GM23338 (cell line): ENCODE data around the gene MTHFD2L. TPM values are rescaled to one million over a fixed set of nuclear protein-coding genes. Genes with fewer than 3 reads are reported as not detected.

ENCODE experiments used
- ATAC-seq: fragments of 200-7000 bp; cut with Tn5 transposase; 3 replicates; pipeline ENCODE4 v1.9.1; 2020
- DNase-seq: peaks from one replicate; pipeline ENCODE4 v3.0.0-alpha.2; 2015; ENCODE audit warnings: low spot score
- H2AFZ ChIP-seq: fragments of 200-600 bp; sonication (generic); 2 replicates; pipeline ENCODE4 v1.8.0; 2016; ENCODE audit warnings: antibody characterized with exemption, mild to moderate bottlenecking, moderate library complexity
- H3F3A ChIP-seq: fragments of 200-600 bp; sonication (generic); replicated peaks from 2 replicates; pipeline ENCODE4 v1.8.0; 2017; ENCODE audit warnings: antibody characterized with exemption, mixed run types, low read depth
- H3K27ac ChIP-seq: fragments of 200-600 bp; sonication (generic); 2 replicates; pipeline ENCODE4 v1.6.1; 2016; ENCODE audit warnings: low read depth
- H3K27me3 ChIP-seq: fragments of 200-600 bp; sonication (generic); 2 replicates; pipeline ENCODE4 v1.8.0; 2016; ENCODE audit warnings: mild to moderate bottlenecking, mixed run types, moderate library complexity; ENCODE audit not compliant: insufficient read depth
- H3K36me3 ChIP-seq: fragments of 200-600 bp; sonication (generic); 2 replicates; pipeline ENCODE4 v1.8.0; 2016; ENCODE audit warnings: mild to moderate bottlenecking; ENCODE audit not compliant: insufficient read depth
- H3K4me1 ChIP-seq: fragments of 200-600 bp; sonication (generic); 2 replicates; pipeline ENCODE4 v1.8.0; 2016; ENCODE audit warnings: mild to moderate bottlenecking, moderate library complexity; ENCODE audit not compliant: insufficient read depth
- H3K4me2 ChIP-seq: fragments of 200-600 bp; sonication (generic); 2 replicates; pipeline ENCODE4 v1.7.1; 2017; ENCODE audit warnings: mixed run types
- H3K4me3 ChIP-seq: fragments of 200-600 bp; sonication (generic); 2 replicates; pipeline ENCODE4 v1.6.1; 2016; ENCODE audit warnings: mixed run types
- H3K79me2 ChIP-seq: fragments of 200-600 bp; sonication (generic); replicated peaks from 2 replicates; pipeline ENCODE4 v1.8.0; 2017; ENCODE audit warnings: mild to moderate bottlenecking; ENCODE audit not compliant: insufficient read depth
- H3K9me2 ChIP-seq: fragments of 200-600 bp; sonication (generic); 2 replicates; pipeline ENCODE4 v1.8.0; 2017; ENCODE audit not compliant: insufficient read depth
- H4K20me1 ChIP-seq: fragments of 200-600 bp; sonication (generic); replicated peaks from 2 replicates; pipeline ENCODE4 v1.8.0; 2017; ENCODE audit warnings: mild to moderate bottlenecking; ENCODE audit not compliant: insufficient read depth
- H3K27ac Mint-ChIP-seq: 2 replicates; pipeline ENCODE4 v1.8.0; 2020; ENCODE audit warnings: inconsistent platforms, mild to moderate bottlenecking, moderate library complexity, mixed read lengths
- H3K27me3 Mint-ChIP-seq: 3 replicates; pipeline ENCODE4 v1.8.0; 2022; ENCODE audit warnings: low read depth, mild to moderate bottlenecking, moderate library complexity, mixed read lengths, inconsistent platforms; ENCODE audit not compliant: insufficient read depth, poor library complexity
- H3K36me3 Mint-ChIP-seq: 3 replicates; pipeline ENCODE4 v1.8.0; 2021; ENCODE audit warnings: low read depth, mild to moderate bottlenecking, inconsistent platforms, moderate library complexity, mixed read lengths
- H3K4me1 Mint-ChIP-seq: 3 replicates; pipeline ENCODE4 v1.8.0; 2020; ENCODE audit warnings: mild to moderate bottlenecking, inconsistent platforms, mixed read lengths
- H3K4me3 Mint-ChIP-seq: 3 replicates; pipeline ENCODE4 v1.8.0; 2021; ENCODE audit warnings: moderate library complexity, mild to moderate bottlenecking, inconsistent platforms, mixed read lengths
- H3K9me3 Mint-ChIP-seq: 3 replicates; pipeline ENCODE4 v1.8.0; 2020; ENCODE audit warnings: moderate library complexity, mild to moderate bottlenecking, inconsistent platforms, mixed read lengths
- CREB1 ChIP-seq: fragments of 250-450 bp; sonication (Bioruptor Pico); IDR thresholded peaks from 2 replicates; pipeline ENCODE4 v1.5.0; 2020; ENCODE audit warnings: low read depth, mild to moderate bottlenecking, moderate library complexity
- CTCF ChIP-seq, 2 experiments: fragments of 200-600 bp in 1 of 2; sonication (generic) in 1 of 2; conservative IDR thresholded peaks; 2 replicates each; pipeline versions ENCODE4 v1.5.1 to v1.6.1; 2016 to 2017; ENCODE audit warnings: antibody characterized with exemption in 2 of 2, low read depth in 2 of 2, mild to moderate bottlenecking in 2 of 2, moderate library complexity in 1 of 2
- ETS1 ChIP-seq: IDR thresholded peaks from 2 replicates; pipeline ENCODE4 v1.6.1; 2016; ENCODE audit warnings: antibody characterized with exemption
- EZH2 ChIP-seq: fragments of 200-600 bp; sonication (generic); IDR thresholded peaks from one replicate; pipeline ENCODE4 v1.8.0; 2017; ENCODE audit warnings: antibody characterized with exemption, mild to moderate bottlenecking, low read depth; ENCODE audit not compliant: unreplicated experiment
- EZH2phosphoT487 ChIP-seq: fragments of 200-600 bp; sonication (generic); IDR thresholded peaks from one replicate; pipeline ENCODE4 v1.8.1; 2018; ENCODE audit warnings: antibody characterized with exemption; ENCODE audit not compliant: unreplicated experiment
- JUNB ChIP-seq: IDR thresholded peaks from one replicate; pipeline ENCODE4 v1.6.1; 2016; ENCODE audit warnings: antibody characterized with exemption; ENCODE audit not compliant: unreplicated experiment
- NANOG ChIP-seq: IDR thresholded peaks from 2 replicates; pipeline ENCODE4 v1.6.1; 2016; ENCODE audit warnings: antibody characterized with exemption, borderline replicate concordance
- POLR2AphosphoS5 ChIP-seq: IDR thresholded peaks from 2 replicates; pipeline ENCODE4 v1.6.1; 2016; ENCODE audit warnings: antibody characterized with exemption, low read depth
- REST ChIP-seq: IDR thresholded peaks from one replicate; pipeline ENCODE4 v1.6.1; 2018; ENCODE audit warnings: antibody characterized with exemption; ENCODE audit not compliant: unreplicated experiment
- STAT1 ChIP-seq: IDR thresholded peaks from one replicate; pipeline ENCODE4 v1.6.1; 2016; ENCODE audit warnings: antibody characterized with exemption; ENCODE audit not compliant: unreplicated experiment
- ZNF114 ChIP-seq: fragments of 250-450 bp; sonication (Bioruptor Pico); IDR thresholded peaks from 2 replicates; pipeline ENCODE4 v1.5.0; 2020; ENCODE audit warnings: mild to moderate bottlenecking, moderate library complexity
- ZNF331 ChIP-seq: fragments of 250-450 bp; sonication (Bioruptor Pico); IDR thresholded peaks from 2 replicates; pipeline ENCODE4 v1.5.0; 2020; ENCODE audit warnings: low read depth, mild to moderate bottlenecking, moderate library complexity
- ZNF462 ChIP-seq: fragments of 250-450 bp; sonication (Bioruptor Pico); IDR thresholded peaks from 2 replicates; pipeline ENCODE4 v1.5.0; 2020; ENCODE audit warnings: mild to moderate bottlenecking, moderate library complexity
- polyA plus RNA-seq: library from polyadenylated mRNA; unstranded; fragments of >200 nt; fragmentation: Nextera tagmentation; extraction: Ambion mirVana; gene quantifications from 2 replicates; pipeline ENCODE4 v1.2.1, GENCODE V29; 2016
- total RNA-seq: library from RNA; depleted of rRNA; stranded (reverse); fragments of >200 nt; shearing (Covaris generic); gene quantifications from 2 replicates; pipeline ENCODE4 v1.2.3, GENCODE V29; 2014

MTHFD2L gene
- total and polyA plus RNA-seq, 2 experiments from 2014 or later, result 24.4 to 35.7 TPM

GRCh38 chr4:74235135-74235534 lies 77.2 kb downstream of the MTHFD2L start:
- no peaks in the 10 kb centered on the region for H4K20me1 ChIP-seq

More at GRCh38 chr4:74235135-74235534, 77.2 kb downstream of the MTHFD2L start:
- no peak for TF ChIP-seq ETS1
- TF ChIP-seq JUNB, result no peak
- TF ChIP-seq ZNF462, result no peak
- TF ChIP-seq CTCF (conservative IDR thresholded peaks at IDR 0.05; ENCODE audit: low read depth in 2 of 2), result no peak
- no peak for TF ChIP-seq POLR2AphosphoS5
- TF ChIP-seq ZNF331 (CRISPR knock-in tag), result no peak
- no peak for TF ChIP-seq ZNF114 (CRISPR knock-in tag)
- TF ChIP-seq REST, result no peak
- TF ChIP-seq NANOG, result no peak
- no peak for TF ChIP-seq CREB1 (CRISPR knock-in tag)
- TF ChIP-seq EZH2, result no peak
- no peak for TF ChIP-seq EZH2phosphoT487
- no peak for TF ChIP-seq STAT1
- Histone ChIP-seq H3K79me2 (no peaks in the 10 kb centered on the region), H3K9me2 (no peaks in the 10 kb centered on the region), H3K27ac (no peak overlapping the region), H3F3A (no peaks in the 10 kb centered on the region), H3K4me2 (no peak overlapping the region), H3K36me3 (no peaks in the 10 kb centered on the region), H2AFZ (no peak overlapping the region), H3K4me1 (no peaks in the 10 kb centered on the region), H3K27me3 (no peaks in the 10 kb centered on the region), H3K4me3 (no peak overlapping the region)
- Mint-ChIP-seq H3K4me1 (no peaks in the 10 kb centered on the region; the same call in 2 of the 3 replicates), H3K9me3 (no peaks in the 10 kb centered on the region), H3K4me3 (no peak overlapping the region), H3K27ac (no peak overlapping the region; the same call in 1 of the 2 replicates), H3K36me3 (no peaks in the 10 kb centered on the region; the same call in 2 of the 3 replicates), H3K27me3 (peaks cover 2% of the 10 kb centered on the region)
- ATAC-seq, result no peak
- no peak for DNase-seq
